Activated gamma-delta T cell treated with Interleukin-2 at 50 U/mL for 16 hours (primary cell): ENCODE data around the gene WAPL.

Experiments
- DNase-seq: peaks from one replicate; pipeline ENCODE4 v3.0.0-alpha.2; 2020

Gene WAPL

GRCh38 chr10:86520871-86521677 is 518 bp downstream of the WAPL start:
- peak; percentile 34 for DNase-seq

GRCh38 chr10:86518781-86519180 is 2.8 kb downstream of the WAPL start:
- DNase-seq, result no peak

GRCh38 chr10:86512137-86512536 is 9.5 kb downstream of the WAPL start:
- no peak for DNase-seq

- DNase-seq, result no peak
These were observed 10.3 kb downstream of the WAPL start for GRCh38 chr10:86511027-86511865.

DNA sequence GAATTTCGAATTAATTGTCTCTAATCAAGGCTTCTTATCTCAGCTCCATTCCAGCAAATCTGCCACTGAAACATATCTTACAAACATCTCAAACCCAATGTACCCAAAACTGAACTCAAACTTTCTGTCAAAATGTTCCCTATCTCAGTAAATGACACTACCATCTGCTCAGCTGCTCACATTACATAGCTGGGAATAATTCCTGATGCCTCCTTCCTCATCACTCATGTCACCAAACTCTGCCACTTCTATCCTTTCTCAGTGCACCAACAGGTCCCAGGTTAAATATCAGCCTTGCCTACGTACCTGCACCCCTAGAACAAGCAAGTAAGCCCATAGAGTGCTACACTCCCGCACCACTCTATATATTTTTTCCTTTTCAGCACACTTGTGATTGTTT is 12.4 kb downstream of the WAPL start:
- DNase-seq, result no peak

- no peak for DNase-seq
These were observed 13.4 kb downstream of the WAPL start for GRCh38 chr10:86508217-86508616.

GRCh38 chr10:86506499-86506898 is 15.1 kb downstream of the WAPL start:
- no peak for DNase-seq

DNA sequence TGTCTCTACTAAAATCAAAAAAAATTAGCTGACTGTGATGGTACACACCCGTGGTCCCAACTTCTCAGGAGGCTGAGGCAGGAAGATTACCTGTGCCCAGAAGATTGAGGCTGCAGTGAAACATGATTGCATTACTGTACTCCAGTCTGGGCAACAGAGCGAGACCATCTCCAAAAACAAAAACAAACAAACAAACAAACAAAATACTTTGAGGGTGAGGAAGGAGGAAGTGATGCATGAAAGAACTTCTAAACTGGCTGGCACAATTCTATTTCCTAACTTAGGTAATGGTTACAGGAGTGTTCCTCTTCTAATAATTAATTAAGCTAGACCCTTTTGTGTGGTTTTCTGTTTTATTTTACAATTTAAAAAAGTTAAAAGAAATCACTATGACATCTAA is 15.5 kb downstream of the WAPL start:
- no peak for DNase-seq

DNA sequence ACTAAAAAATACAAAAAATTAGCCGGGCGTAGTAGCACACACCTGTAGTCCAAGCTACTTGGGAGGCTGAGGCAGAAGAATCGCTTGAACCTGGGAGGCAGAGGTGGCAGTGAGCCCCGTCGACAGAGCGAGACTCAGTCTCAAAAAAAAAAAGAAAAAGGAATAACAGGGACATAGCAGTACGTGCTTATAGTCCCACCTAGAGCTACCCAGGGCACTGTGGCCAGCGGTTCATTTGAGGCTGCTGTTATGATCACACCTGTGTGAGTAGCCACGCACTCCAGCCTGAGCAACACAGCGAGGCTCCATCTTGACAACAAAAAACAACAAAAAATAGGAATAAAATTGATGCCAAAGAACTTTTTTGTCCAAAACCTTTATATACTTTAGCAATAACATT is 17.1 kb downstream of the WAPL start:
- no peak for DNase-seq

DNA sequence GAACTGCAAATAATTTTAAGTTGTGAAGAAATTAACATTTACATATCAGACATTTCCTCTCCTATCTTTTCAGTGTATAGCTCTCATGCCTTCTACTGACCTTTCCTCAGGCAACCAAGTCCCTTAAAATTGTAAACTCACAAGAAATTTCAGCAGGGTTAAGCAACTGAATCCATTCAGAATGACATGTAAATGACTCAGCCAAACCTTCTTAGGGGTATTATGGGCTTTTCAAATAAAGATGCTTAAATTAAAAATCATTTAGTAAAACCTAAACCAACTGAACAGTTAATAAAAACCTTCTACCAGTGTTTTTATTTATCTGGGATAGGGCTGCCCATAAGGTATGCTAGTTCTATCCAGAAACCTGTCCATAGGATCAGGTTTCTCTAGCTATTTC is 20.7 kb downstream of the WAPL start:
- no peak for DNase-seq

- DNase-seq, result no peak
These were observed 23.0 kb downstream of the WAPL start for GRCh38 chr10:86498598-86498997.

- DNase-seq, result no peak
These were observed 24.0 kb downstream of the WAPL start for GRCh38 chr10:86497621-86498020.

DNA sequence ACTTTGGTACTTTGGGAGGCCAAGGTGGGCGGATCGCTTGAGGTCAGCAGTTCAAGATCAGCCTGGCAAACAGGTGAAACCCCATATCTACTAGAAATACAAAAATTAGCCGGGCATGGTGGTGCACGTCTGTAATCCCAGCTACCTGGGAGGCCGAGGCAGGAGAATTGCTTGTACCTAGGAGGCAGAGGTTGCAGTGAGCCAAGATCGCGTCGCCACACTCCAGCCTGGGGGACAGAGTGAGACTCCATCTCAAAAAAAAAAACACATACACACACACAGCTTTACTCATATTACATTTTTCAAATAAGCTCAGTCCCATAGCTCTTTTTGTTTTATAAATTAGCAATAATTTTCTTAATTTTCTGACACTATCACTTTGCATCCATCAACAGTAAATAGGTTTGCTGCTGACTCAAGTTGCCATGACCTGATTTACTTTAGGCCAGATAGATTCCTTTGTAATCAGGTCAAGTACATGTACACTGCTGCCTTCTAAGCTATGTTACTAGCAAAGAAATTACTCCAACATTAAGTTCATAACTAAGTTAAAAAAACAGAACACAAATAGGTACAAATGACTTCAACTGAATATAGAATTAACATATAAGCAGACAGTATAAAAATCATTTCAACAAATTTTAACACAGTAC is 31.5 kb downstream of the WAPL start:
- no peak for DNase-seq

- DNase-seq, result no peak
These were observed 32.4 kb downstream of the WAPL start for GRCh38 chr10:86489071-86489810.

- no peak for DNase-seq
These were observed 34.7 kb downstream of the WAPL start for GRCh38 chr10:86486856-86487255.

DNA sequence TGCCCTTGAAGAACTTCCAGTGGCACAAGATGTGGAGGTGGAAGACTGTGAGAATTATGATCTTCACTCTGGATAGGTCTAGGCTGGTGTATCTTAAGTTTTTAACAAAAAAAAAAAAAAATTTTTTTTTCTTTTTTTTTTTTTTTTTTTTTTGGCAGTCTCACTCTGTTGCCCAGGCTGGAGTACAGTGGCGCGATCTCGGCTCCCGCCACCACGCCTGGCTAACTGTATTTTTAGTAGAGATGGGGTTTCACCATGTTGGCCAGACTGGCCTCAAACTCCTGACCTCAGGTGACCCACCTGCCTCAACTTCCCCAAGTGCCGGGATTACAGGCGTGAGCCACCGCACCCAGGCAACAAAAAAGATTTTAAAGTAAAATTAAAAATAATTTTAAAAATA is 37.9 kb downstream of the WAPL start:
- DNase-seq, result no peak

- DNase-seq, result no peak
These were observed 39.8 kb downstream of the WAPL start for GRCh38 chr10:86481761-86482160.

DNA sequence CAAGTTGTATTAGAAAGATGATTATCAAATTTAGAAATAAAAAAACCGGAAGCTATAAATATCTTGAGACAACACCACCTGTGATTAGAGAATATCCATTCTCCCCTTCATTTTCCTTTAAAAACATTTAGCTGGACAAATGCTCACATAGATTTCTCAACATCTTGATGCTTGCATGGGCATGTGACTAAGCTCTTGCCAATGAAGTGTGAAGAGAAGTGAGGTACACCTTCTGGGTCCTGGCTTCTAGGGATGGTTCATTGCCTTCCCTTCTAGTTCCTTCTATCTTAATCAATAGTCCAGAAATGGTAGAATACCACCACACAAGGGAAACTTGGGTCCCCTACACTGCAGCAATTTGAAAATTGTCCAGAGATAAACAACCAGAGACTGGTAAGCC is 41.0 kb downstream of the WAPL start:
- no peak for DNase-seq

- no peak for DNase-seq
These were observed 49.5 kb downstream of the WAPL start for GRCh38 chr10:86472061-86472460.

DNA sequence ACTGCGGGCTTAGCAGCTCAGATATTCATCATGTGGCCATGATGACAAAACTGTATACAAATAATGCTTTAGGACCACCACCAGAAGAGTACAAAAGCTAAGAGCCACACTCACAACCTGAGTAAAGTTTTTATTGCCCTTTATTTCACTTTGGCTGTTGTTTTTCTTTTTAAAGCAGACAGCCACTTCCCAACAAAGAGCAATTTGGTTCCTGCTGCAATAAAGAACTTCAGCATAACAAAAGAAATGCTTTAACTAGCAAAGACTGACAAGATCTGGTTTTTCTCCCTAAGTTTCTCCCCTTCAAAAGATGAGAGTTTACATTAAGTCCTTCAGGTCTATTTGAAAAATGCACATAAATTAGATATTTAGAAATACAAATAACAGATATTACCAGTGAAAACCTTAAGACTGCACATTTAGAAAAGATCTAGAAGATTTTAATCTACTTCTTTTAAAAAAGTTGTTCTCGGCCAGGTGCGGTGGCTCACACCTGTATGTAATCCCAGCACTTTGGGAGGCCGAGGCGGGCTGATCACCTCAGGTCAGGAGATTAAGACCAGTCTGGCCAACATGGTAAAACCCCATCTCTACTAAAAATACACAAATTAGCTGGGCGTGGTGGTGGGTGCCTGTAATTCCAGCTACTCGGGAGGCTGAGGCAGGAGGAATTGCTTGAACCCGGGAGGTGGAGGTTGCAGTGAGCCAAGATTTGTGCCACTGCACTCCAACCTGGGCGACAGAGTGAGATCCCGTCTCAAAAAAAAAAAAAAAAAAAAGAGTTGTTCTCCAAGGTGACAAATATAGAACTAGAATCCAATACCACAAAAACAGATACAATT is 59.4 kb downstream of the WAPL start:
- no peak for DNase-seq

DNA sequence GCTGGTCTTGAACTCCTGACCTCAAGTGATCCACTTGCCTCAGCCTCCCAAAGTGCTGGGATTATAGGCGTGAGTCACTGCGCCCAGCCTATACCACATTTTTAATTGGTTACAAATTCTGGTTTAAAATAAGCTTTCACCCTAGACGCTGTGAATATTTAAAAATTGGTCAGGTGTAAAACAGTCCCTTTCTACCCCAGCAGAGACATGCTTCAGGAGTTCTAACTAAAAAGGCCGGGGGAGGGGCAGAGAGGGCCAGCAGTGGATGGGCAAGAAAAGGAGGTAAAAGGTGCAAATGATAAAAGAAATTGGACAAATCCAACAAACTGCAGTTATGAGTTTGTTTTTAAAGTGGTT is 70.0 kb downstream of the WAPL start:
- DNase-seq, result no peak
